Activated T-cell treated with anti-CD3 and anti-CD28 coated beads for 48 hours (primary cell): ENCODE results near the gene SLC25A40.

Source experiments
- DNase-seq: peaks from one replicate; pipeline ENCODE4 v3.0.0-alpha.2; 2020; ENCODE audit warnings: low read depth

The SLC25A40 gene

DNA sequence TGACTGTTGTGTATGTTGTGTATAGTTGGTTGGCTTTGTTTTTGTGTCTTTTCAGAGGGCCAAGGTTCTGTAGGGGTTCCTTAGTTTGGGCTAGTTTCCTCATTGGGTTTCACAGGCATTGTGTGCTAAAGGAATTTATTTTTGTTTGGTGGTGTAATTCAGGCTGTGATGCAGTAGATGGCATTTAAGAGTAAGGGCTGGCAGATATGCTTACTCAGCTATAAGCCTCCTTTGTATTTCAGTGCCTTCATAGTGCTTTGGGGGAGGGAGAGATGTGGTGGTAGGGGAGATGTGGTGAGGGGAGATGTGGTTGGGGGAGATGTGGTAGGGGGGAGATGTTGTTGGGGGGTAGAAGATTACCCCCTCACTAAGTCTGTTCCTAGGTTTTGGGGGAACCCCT lies 91.7 kb downstream of the SLC25A40 start:
- DNase-seq, result no peak
